Trophoblast cell (in vitro differentiated cells and primary cell): ENCODE measurements around the gene HIVEP1.

Source experiments
- DNase-seq, 2 donors: peaks; one replicate each; pipeline ENCODE4 v3.0.0-alpha.2; 2016
- H2AFZ ChIP-seq: 2 replicates; pipeline ENCODE4 v1.6.1; 2013; ENCODE audit warnings: low read length, moderate library complexity, mild to moderate bottlenecking; ENCODE audit not compliant: insufficient read depth, poor library complexity
- H2AK5ac ChIP-seq: 2 replicates; pipeline ENCODE4 v1.6.1; 2013; ENCODE audit warnings: mild to moderate bottlenecking, low read length
- H2BK120ac ChIP-seq: 2 replicates; pipeline ENCODE4 v1.6.1; 2013; ENCODE audit warnings: low read length, mild to moderate bottlenecking, moderate library complexity; ENCODE audit not compliant: insufficient read depth, poor library complexity
- H2BK12ac ChIP-seq: 2 replicates; pipeline ENCODE4 v1.6.1; 2013; ENCODE audit warnings: mild to moderate bottlenecking, low read length, moderate library complexity
- H2BK5ac ChIP-seq: 2 replicates; pipeline ENCODE4 v1.6.1; 2013; ENCODE audit warnings: low read length, low read depth, moderate library complexity, mild to moderate bottlenecking; ENCODE audit not compliant: poor library complexity
- H3K14ac ChIP-seq: 2 replicates; pipeline ENCODE4 v1.6.1; 2013; ENCODE audit warnings: mild to moderate bottlenecking, low read length
- H3K18ac ChIP-seq: 2 replicates; pipeline ENCODE4 v1.6.1; 2013; ENCODE audit warnings: mild to moderate bottlenecking, low read length
- H3K23ac ChIP-seq: 2 replicates; pipeline ENCODE4 v1.6.1; 2013; ENCODE audit warnings: low read length
- H3K27ac ChIP-seq: 2 replicates; pipeline ENCODE4 v1.5.1; 2013; ENCODE audit warnings: low read depth, mild to moderate bottlenecking, inconsistent platforms, low read length, moderate library complexity
- H3K27me3 ChIP-seq: 2 replicates; pipeline ENCODE4 v1.6.1; 2013; ENCODE audit warnings: inconsistent platforms, mild to moderate bottlenecking, low read length, moderate library complexity; ENCODE audit not compliant: insufficient read depth
- H3K36me3 ChIP-seq, 2 experiments: 1 replicate in 1 of 2; 2 replicates in 1 of 2; pipeline ENCODE4 v1.6.1; 2013; ENCODE audit warnings: low read length in 2 of 2, mild to moderate bottlenecking in 2 of 2, moderate library complexity in 1 of 2; ENCODE audit not compliant: insufficient read depth in 2 of 2, control insufficient read depth in 1 of 2
- H3K4ac ChIP-seq: 2 replicates; pipeline ENCODE4 v1.6.1; 2013; ENCODE audit warnings: low read depth, mild to moderate bottlenecking, low read length, moderate library complexity
- H3K4me1 ChIP-seq, 2 experiments: 1 replicate in 1 of 2; 2 replicates in 1 of 2; pipeline ENCODE4 v1.6.1; 2013; ENCODE audit warnings: low read length in 2 of 2, mild to moderate bottlenecking in 2 of 2, moderate library complexity in 1 of 2; ENCODE audit not compliant: insufficient read depth in 2 of 2, control insufficient read depth in 1 of 2
- H3K4me2 ChIP-seq: 2 replicates; pipeline ENCODE4 v1.6.1; 2013; ENCODE audit warnings: inconsistent platforms, mild to moderate bottlenecking, low read length, moderate library complexity
- H3K4me3 ChIP-seq: 2 replicates; pipeline ENCODE4 v1.5.1; 2013; ENCODE audit warnings: mild to moderate bottlenecking, low read depth, low read length, inconsistent platforms
- H3K79me1 ChIP-seq: one replicate; pipeline ENCODE4 v1.6.1; 2013; ENCODE audit warnings: low read length
- H3K79me2 ChIP-seq: 2 replicates; pipeline ENCODE4 v1.6.1; 2013; ENCODE audit warnings: low read length, mild to moderate bottlenecking; ENCODE audit not compliant: control insufficient read depth, insufficient read depth, poor library complexity
- H3K9ac ChIP-seq: 2 replicates; pipeline ENCODE4 v1.6.1; 2013; ENCODE audit warnings: mild to moderate bottlenecking, low read length
- H3K9me3 ChIP-seq: 2 replicates; pipeline ENCODE4 v1.6.1; 2013; ENCODE audit warnings: low read depth, mild to moderate bottlenecking, control low read depth, inconsistent platforms, low read length; ENCODE audit not compliant: insufficient read depth
- H4K12ac ChIP-seq: 2 replicates; pipeline ENCODE4 v1.6.1; 2013; ENCODE audit warnings: low read depth, mild to moderate bottlenecking, low read length, moderate library complexity
- H4K8ac ChIP-seq: 2 replicates; pipeline ENCODE4 v1.6.1; 2013; ENCODE audit warnings: low read depth, mild to moderate bottlenecking, low read length, moderate library complexity
- H4K91ac ChIP-seq: one replicate; pipeline ENCODE4 v1.6.1; 2013; ENCODE audit warnings: low read depth, mild to moderate bottlenecking, low read length, moderate library complexity
- WGBS: extraction: QIAGEN DNeasy Blood & Tissue Kit; methylation state at CpG from one replicate; pipeline ENCODE4 v1.1.7; 2013; ENCODE audit warnings: missing lambda C conversion rate; ENCODE audit not compliant: insufficient read length, insufficient coverage; ENCODE audit errors: extremely low coverage; 5-methylcytosine and 5-hydroxymethylcytosine counted together

Gene HIVEP1

DNA sequence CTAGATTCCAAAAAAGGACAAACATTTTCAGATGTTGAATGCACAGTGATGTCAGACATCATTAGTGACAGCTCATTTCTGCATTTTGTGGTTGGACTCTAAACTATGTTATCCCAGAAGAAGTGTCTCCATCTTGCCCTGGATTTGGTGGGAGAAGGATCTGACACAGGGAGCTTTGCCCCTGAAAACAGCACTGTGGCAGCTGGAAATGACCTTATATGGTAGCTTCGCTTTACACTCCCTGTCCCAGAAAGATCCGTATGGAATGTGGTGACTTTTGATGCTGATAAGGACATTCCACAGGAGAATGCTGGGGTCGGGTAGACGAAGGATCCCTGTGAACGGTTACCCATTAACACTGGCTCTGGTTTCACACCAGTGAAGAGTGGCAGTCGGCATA, 190.9 kb downstream of the HIVEP1 start:
- Histone ChIP-seq H2BK12ac (no peak overlapping the region), H3K4me1 (peaks cover 4 to 7% of the 10 kb centered on the region in 2 experiments), H4K8ac (no peak overlapping the region), H3K27me3 (no peaks in the 10 kb centered on the region), H2BK5ac (no peak overlapping the region), H3K9me3 (no peaks in the 10 kb centered on the region), H3K23ac (no peak overlapping the region), H4K91ac (no peak overlapping the region), H3K27ac (peak overlapping the region; percentile 72), H2BK120ac (peak overlapping the region; percentile 38), H3K79me1 (peaks cover 12% of the 10 kb centered on the region), H3K18ac (no peak overlapping the region), H2AFZ (no peak overlapping the region), H3K4me3 (no peak overlapping the region), H3K9ac (no peak overlapping the region), H2AK5ac (no peak overlapping the region), H3K79me2 (no peaks in the 10 kb centered on the region), H3K36me3 (no peaks in the 10 kb centered on the region), H3K4ac (no peak overlapping the region), H4K12ac (no peak overlapping the region), H3K14ac (no peak overlapping the region), H3K4me2 (no peak overlapping the region)
- peak in 1 of 2 donors; percentile 38 for DNase-seq
- no CpG with 5 or more reads among the region's 6 CpGs for WGBS

DNA sequence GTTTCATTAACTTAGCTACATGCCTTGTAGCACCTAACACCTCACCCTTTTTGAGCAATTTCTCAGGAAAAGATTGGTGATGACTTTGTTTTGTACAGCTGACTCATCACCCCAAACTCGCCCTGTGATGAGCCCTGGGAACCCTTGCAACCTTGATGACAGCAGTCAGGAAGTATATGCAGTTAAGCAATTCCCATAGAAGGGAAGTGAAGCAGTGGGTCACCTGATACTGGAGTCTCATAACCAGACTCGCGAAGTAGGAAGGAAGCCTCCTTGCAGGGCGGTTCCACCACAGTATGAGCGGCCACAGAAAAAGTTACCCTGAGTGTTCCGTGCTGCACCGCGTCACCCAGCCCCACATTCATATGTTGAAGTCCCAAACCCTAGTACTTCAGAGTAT, 196.1 kb downstream of the HIVEP1 start:
- H3K4me2 ChIP-seq, result no peak overlapping the region
- no peak overlapping the region for H3K18ac ChIP-seq
- no peak overlapping the region for H2BK5ac ChIP-seq
- H3K14ac ChIP-seq, result no peak overlapping the region
- H3K23ac ChIP-seq, result no peak overlapping the region
- H2BK12ac ChIP-seq, result no peak overlapping the region
- H3K4ac ChIP-seq, result no peak overlapping the region
- no peak overlapping the region for H4K8ac ChIP-seq
- peaks cover 4 to 5% of the 10 kb centered on the region in 2 experiments for H3K4me1 ChIP-seq
- no peaks in the 10 kb centered on the region for H3K27me3 ChIP-seq
- WGBS, result no CpG with 5 or more reads among the region's 8 CpGs
- peaks cover 7% of the 10 kb centered on the region for H3K79me1 ChIP-seq
- H4K91ac ChIP-seq, result peak overlapping the region; percentile 30
- DNase-seq, result peak; percentile 56 to 59
- no peaks in the 10 kb centered on the region for H3K36me3 ChIP-seq
- H2AFZ ChIP-seq, result no peak overlapping the region
- no peak overlapping the region for H2AK5ac ChIP-seq
- no peak overlapping the region for H3K9ac ChIP-seq
- H3K4me3 ChIP-seq, result no peak overlapping the region
- no peak overlapping the region for H2BK120ac ChIP-seq
- no peaks in the 10 kb centered on the region for H3K9me3 ChIP-seq
- H4K12ac ChIP-seq, result no peak overlapping the region
- H3K79me2 ChIP-seq, result no peaks in the 10 kb centered on the region
- no peak overlapping the region for H3K27ac ChIP-seq

DNA sequence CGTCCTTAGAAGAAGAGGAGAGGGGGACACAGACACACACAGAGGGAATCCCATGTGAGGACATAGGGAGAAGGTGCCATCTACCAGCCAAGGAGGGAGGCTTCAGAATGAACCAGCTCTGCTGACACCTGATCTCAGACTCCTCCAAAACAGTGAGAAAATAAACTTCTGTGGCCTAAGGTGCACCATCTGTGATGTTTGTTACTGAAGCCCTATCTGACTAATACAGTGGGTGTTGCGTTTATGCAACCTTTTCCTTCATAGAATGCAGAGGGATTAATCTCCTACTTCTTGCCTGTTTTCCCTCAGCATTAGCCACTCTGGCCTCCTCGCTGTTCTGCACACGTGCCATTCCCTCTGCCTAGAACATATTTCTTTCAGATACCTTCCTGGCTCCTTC, 196.6 kb downstream of the HIVEP1 start:
- Histone ChIP-seq H3K4ac (no peak overlapping the region), H4K12ac (no peak overlapping the region), H3K4me3 (no peak overlapping the region), H3K79me2 (no peaks in the 10 kb centered on the region), H2BK120ac (no peak overlapping the region), H3K4me2 (no peak overlapping the region), H4K8ac (no peak overlapping the region), H3K27ac (no peak overlapping the region), H3K9ac (no peak overlapping the region), H4K91ac (no peak overlapping the region), H3K9me3 (no peaks in the 10 kb centered on the region), H3K79me1 (peaks cover 7% of the 10 kb centered on the region), H3K23ac (no peak overlapping the region), H2AFZ (no peak overlapping the region), H2AK5ac (no peak overlapping the region), H3K36me3 (no peaks in the 10 kb centered on the region), H3K14ac (no peak overlapping the region), H3K18ac (no peak overlapping the region), H2BK12ac (no peak overlapping the region), H3K27me3 (no peaks in the 10 kb centered on the region), H2BK5ac (no peak overlapping the region), H3K4me1 (peaks cover 4 to 5% of the 10 kb centered on the region in 2 experiments)
- no peak for DNase-seq
- WGBS, result no CpG with 5 or more reads among the region's 4 CpGs
